ENCODE data around the gene NUPR1. TPM values are rescaled to one million over a fixed set of nuclear protein-coding genes. Genes with fewer than 3 reads are reported as not detected.

Gene NUPR1
- total and polyA plus RNA-seq, 12 donors, result 16.7 to 74.4 (median 33.1) TPM

GRCh38 chr16:28580726-28581315, 42.0 kb upstream of the NUPR1 start:
- no peaks in the 10 kb centered on the region for H3K4me1 ChIP-seq
- H3K27me3 ChIP-seq, result no peaks in the 10 kb centered on the region
- H3K36me3 ChIP-seq, result peaks cover 0 to 58% (median 21%) of the 10 kb centered on the region in 9 donors
- H3K27ac ChIP-seq, result no peak overlapping the region
- 98% methylated on average over 15 of the region's 15 CpGs for WGBS, 2 donors
- DNase-seq (no peak), ATAC-seq (no peak)
- no peaks in the 10 kb centered on the region for H3K9me3 ChIP-seq
- no peak for TF ChIP-seq CTCF (IDR thresholded peaks at IDR 0.05)
- intact Hi-C loops (cut with DNase I), result no loop called here
- H3K4me3 ChIP-seq, result no peak overlapping the region

GRCh38 chr16:28575446-28576109, 36.8 kb upstream of the NUPR1 start:
- intact Hi-C loops (cut with DNase I), result loop anchor here in 1 of 10 donors (10.0 kb wide), 1 partner anchor 51 kb away; no protein-coding TSS in a partner anchor
- no peaks in the 10 kb centered on the region for H3K27me3 ChIP-seq
- TF ChIP-seq CTCF (IDR thresholded peaks at IDR 0.05), result no peak
- 96% methylated on average over 8 of the region's 8 CpGs for WGBS, 2 donors
- H3K27ac ChIP-seq, result no peak overlapping the region
- ATAC-seq (no peak), DNase-seq (no peak)
- peaks cover 0 to 30% (median 24%) of the 10 kb centered on the region in 9 donors for H3K4me1 ChIP-seq
- peaks cover 0 to 9% (median 0%) of the 10 kb centered on the region in 9 donors for H3K36me3 ChIP-seq
- H3K9me3 ChIP-seq, result no peaks in the 10 kb centered on the region
- no peak overlapping the region for H3K4me3 ChIP-seq

GRCh38 chr16:28574925-28575324, 36.2 kb upstream of the NUPR1 start:
- Histone ChIP-seq H3K4me3 (no peak overlapping the region), H3K27ac (no peak overlapping the region), H3K27me3 (no peaks in the 10 kb centered on the region), H3K9me3 (no peaks in the 10 kb centered on the region), H3K36me3 (peaks cover 0 to 6% (median 0%) of the 10 kb centered on the region in 9 donors), H3K4me1 (peaks cover 0 to 30% (median 24%) of the 10 kb centered on the region in 9 donors)
- DNase-seq (no peak), ATAC-seq (no peak)
- no peak for TF ChIP-seq CTCF (IDR thresholded peaks at IDR 0.05)
- intact Hi-C loops (cut with DNase I), result loop anchor here in 1 of 10 donors (10.0 kb wide), 1 partner anchor 50 kb away; no protein-coding TSS in a partner anchor
- 96 to 97% methylated on average over 2 of the region's 2 CpGs for WGBS, 2 donors

GRCh38 chr16:28573738-28574718, 35.3 kb upstream of the NUPR1 start:
- Histone ChIP-seq H3K27me3 (no peaks in the 10 kb centered on the region), H3K27ac (peak overlapping the region in 3 of 10 donors; percentile 40 to 68 (median 48)), H3K9me3 (no peaks in the 10 kb centered on the region), H3K4me1 (peaks cover 0 to 30% (median 24%) of the 10 kb centered on the region in 9 donors), H3K36me3 (peaks cover 0 to 6% (median 0%) of the 10 kb centered on the region in 9 donors), H3K4me3 (no peak overlapping the region)
- 78% methylated on average over 17 of the region's 17 CpGs for WGBS, 2 donors
- intact Hi-C loops (cut with DNase I), result loop anchor here in 1 of 10 donors (10.0 kb wide), 1 partner anchor 49 kb away; no protein-coding TSS in a partner anchor
- no peak for TF ChIP-seq CTCF (IDR thresholded peaks at IDR 0.05)
- no peak for DNase-seq
- peak in 2 of 8 donors; percentile 23 to 26 for ATAC-seq
